AG20443 (cell line): ENCODE results near the gene EYS.

Experiments used
- DNase-seq: peaks from one replicate; pipeline ENCODE4 v3.0.0; 2012; ENCODE audit warnings: low spot score, mixed read lengths

The EYS gene

GRCh38 chr6:64721865-64722264 lies 985.2 kb downstream of the EYS start:
- DNase-seq = no peak

GRCh38 chr6:64717281-64717680 lies 989.7 kb downstream of the EYS start:
- DNase-seq = no peak

GRCh38 chr6:64715624-64716023 lies 991.4 kb downstream of the EYS start:
- no peak for DNase-seq

- no peak for DNase-seq
These were observed 993.0 kb downstream of the EYS start for GRCh38 chr6:64714073-64714472.

GRCh38 chr6:64713175-64713574 lies 993.9 kb downstream of the EYS start:
- DNase-seq = no peak

GRCh38 chr6:64712606-64713005 lies 994.4 kb downstream of the EYS start:
- DNase-seq = no peak

GRCh38 chr6:64703922-64704321 lies 1003.1 kb downstream of the EYS start:
- DNase-seq = no peak

- DNase-seq = no peak
These were observed 1011.0 kb downstream of the EYS start for GRCh38 chr6:64696053-64696452.

- DNase-seq = no peak
These were observed 1012.7 kb downstream of the EYS start for GRCh38 chr6:64694356-64694755.

GRCh38 chr6:64691064-64691463 lies 1016.0 kb downstream of the EYS start:
- no peak for DNase-seq

- DNase-seq = no peak
These were observed 1021.6 kb downstream of the EYS start for GRCh38 chr6:64685401-64685800.

GRCh38 chr6:64683682-64684081 lies 1023.3 kb downstream of the EYS start:
- DNase-seq = peak; percentile 5

GRCh38 chr6:64681416-64682160 lies 1025.4 kb downstream of the EYS start:
- DNase-seq = no peak

GRCh38 chr6:64680446-64680845 lies 1026.6 kb downstream of the EYS start:
- no peak for DNase-seq

GRCh38 chr6:64679416-64679815 lies 1027.6 kb downstream of the EYS start:
- no peak for DNase-seq

- no peak for DNase-seq
These were observed 1034.4 kb downstream of the EYS start for GRCh38 chr6:64672651-64673050.

- DNase-seq = no peak
These were observed 1034.9 kb downstream of the EYS start for GRCh38 chr6:64672131-64672530.

- no peak for DNase-seq
These were observed 1041.9 kb downstream of the EYS start for GRCh38 chr6:64665137-64665536.

GRCh38 chr6:64664480-64664879 lies 1042.5 kb downstream of the EYS start:
- no peak for DNase-seq

GRCh38 chr6:64644024-64644423 lies 1063.0 kb downstream of the EYS start:
- DNase-seq = no peak

- no peak for DNase-seq
These were observed 1076.1 kb downstream of the EYS start for GRCh38 chr6:64630901-64631300.

GRCh38 chr6:64622944-64623343 lies 1084.1 kb downstream of the EYS start:
- no peak for DNase-seq

- no peak for DNase-seq
These were observed 1104.0 kb downstream of the EYS start for GRCh38 chr6:64602993-64603392.

- DNase-seq = no peak
These were observed 1115.4 kb downstream of the EYS start for GRCh38 chr6:64591676-64592036.
